Transverse colon (tissue), 4 donors: Measurements from ENCODE around the gene PYGL. TPM values are rescaled to one million over a fixed set of nuclear protein-coding genes. Genes with fewer than 3 reads are reported as not detected.

ENCODE experiments used
- DNase-seq: peaks from one replicate; pipeline ENCODE4 v3.0.0-alpha.2; 2019
- H3K27ac ChIP-seq, 4 donors: fragments of 200-600 bp; sonication (generic); 2 replicates each; pipeline ENCODE4 v1.5.1; 2016 to 2018; ENCODE audit warnings: inconsistent platforms in 4 of 4
- H3K27me3 ChIP-seq: fragments of 200-600 bp; sonication (generic); 2 replicates; pipeline ENCODE4 v1.5.1; 2017; ENCODE audit warnings: inconsistent platforms
- H3K36me3 ChIP-seq, 4 donors: fragments of 200-600 bp; sonication (generic); 2 replicates each; pipeline ENCODE4 v1.5.1; 2017 to 2019; ENCODE audit warnings: inconsistent platforms in 4 of 4
- H3K4me1 ChIP-seq, 4 donors: fragments of 200-600 bp; sonication (generic); 2 replicates each; pipeline ENCODE4 v1.5.1; 2017 to 2020; ENCODE audit warnings: inconsistent platforms in 4 of 4
- H3K4me3 ChIP-seq, 4 donors: fragments of 200-600 bp; sonication (generic); 1 replicate in 1 of 4; 2 replicates in 3 of 4; pipeline versions ENCODE4 v1.5.1 to v1.6.1; 2017 to 2019; ENCODE audit warnings: inconsistent platforms in 4 of 4
- H3K9me3 ChIP-seq, 2 donors: fragments of 200-600 bp; sonication (generic); 2 replicates each; pipeline ENCODE4 v1.5.1; 2017 to 2019; ENCODE audit warnings: inconsistent platforms in 2 of 2
- EP300 ChIP-seq: sonication (generic); formaldehyde crosslinking; IDR thresholded peaks from one replicate; pipeline ENCODE4 v1.6.1; 2017; ENCODE audit warnings: antibody characterized with exemption, low read depth
- POLR2A ChIP-seq: fragments of 450-650 bp; IDR thresholded peaks from one replicate; pipeline ENCODE4 v1.6.1; 2016; ENCODE audit warnings: antibody characterized with exemption, mild to moderate bottlenecking, moderate library complexity
- POLR2AphosphoS5 ChIP-seq, 3 donors: sonication (generic); formaldehyde crosslinking; IDR thresholded peaks; one replicate each; pipeline ENCODE4 v1.6.1; 2016; ENCODE audit warnings: antibody characterized with exemption in 3 of 3
- WGBS, 2 donors: methylation state at CpG; one replicate each; pipeline ENCODE4 v1.1.5; 2018; ENCODE audit warnings: low coverage in 1 of 2; 5-methylcytosine and 5-hydroxymethylcytosine counted together
- in situ Hi-C, 4 donors: fragments of 200-750 bp; cut with MboI; loops; one replicate each; pipeline versions ENCODE4 v1.15.0 to v1.15.1; 2017; ENCODE audit warnings: low sequenced_read_pairs in 3 of 4, low pct_ligation_motif_present in 1 of 4, low pct_unique_long_range_greater_than_20kb in 1 of 4
- intact Hi-C: fragments of 100-400 bp; cut with DNase I; formaldehyde crosslinking; loops from one replicate; pipeline ENCODE4 v1.15.1; 2023; ENCODE audit warnings: low total_unique reads
- total RNA-seq, 4 donors: library from RNA; depleted of rRNA; stranded (reverse); fragments of >200 nt; gene quantifications; one replicate each; pipeline ENCODE4 v1.1.0, GENCODE V29; 2016
- TF ChIP-seq, protein P1 (sequence below), 5 experiments: fragments of 200-600 bp in 3 of 5; fragments of 450-650 bp in 2 of 5; sonication (generic) in 3 of 5; IDR thresholded peaks; 1 replicate in 2 of 5; 2 replicates in 3 of 5; pipeline ENCODE4 v1.5.1; 2016 to 2017; ENCODE audit warnings: antibody characterized with exemption in 5 of 5, inconsistent platforms in 3 of 5, mild to moderate bottlenecking in 2 of 5, moderate library complexity in 1 of 5

The PYGL gene
- total RNA-seq, 4 donors from 2014 or later, result 10.8 to 51.8 (median 26.0) TPM

DNA sequence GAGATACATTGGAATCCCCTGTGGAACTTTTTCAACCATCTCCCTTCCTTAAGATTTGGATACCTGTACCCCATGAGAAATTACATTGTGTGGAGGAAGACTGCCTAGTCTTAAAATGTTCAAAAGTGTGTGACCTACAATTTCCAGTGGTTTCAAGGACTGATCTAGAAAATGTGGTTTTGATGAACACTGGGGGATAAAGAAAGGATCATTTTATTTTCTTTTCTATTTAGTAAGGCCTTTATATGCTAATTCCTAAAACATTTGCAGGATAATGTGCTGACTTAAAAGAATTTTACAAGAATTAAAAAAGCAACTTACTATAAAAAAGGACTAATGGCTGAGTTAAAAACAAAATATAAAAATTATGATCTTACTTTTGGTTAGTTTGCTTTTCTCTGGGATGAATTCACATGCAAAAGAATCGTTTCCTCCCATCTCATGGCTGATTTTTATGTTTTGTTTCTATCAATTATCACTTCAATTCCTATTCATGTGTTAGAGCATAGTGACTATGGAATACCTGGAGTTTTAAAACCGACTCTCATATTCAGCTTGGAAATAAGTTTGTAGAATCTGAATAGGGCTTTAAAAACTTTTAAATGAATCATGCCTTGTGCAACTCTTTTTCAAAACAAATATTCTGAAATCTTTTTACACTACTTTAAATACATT is 39.9 kb upstream of the PYGL start:
- intact Hi-C loops (no loop called here), in situ Hi-C loops (no loop called here)
- no peak for TF ChIP-seq POLR2AphosphoS5 (IDR thresholded peaks at IDR 0.05)
- no peak for TF ChIP-seq POLR2A
- TF ChIP-seq EP300, result no peak
- TF ChIP-seq, protein P1, sequence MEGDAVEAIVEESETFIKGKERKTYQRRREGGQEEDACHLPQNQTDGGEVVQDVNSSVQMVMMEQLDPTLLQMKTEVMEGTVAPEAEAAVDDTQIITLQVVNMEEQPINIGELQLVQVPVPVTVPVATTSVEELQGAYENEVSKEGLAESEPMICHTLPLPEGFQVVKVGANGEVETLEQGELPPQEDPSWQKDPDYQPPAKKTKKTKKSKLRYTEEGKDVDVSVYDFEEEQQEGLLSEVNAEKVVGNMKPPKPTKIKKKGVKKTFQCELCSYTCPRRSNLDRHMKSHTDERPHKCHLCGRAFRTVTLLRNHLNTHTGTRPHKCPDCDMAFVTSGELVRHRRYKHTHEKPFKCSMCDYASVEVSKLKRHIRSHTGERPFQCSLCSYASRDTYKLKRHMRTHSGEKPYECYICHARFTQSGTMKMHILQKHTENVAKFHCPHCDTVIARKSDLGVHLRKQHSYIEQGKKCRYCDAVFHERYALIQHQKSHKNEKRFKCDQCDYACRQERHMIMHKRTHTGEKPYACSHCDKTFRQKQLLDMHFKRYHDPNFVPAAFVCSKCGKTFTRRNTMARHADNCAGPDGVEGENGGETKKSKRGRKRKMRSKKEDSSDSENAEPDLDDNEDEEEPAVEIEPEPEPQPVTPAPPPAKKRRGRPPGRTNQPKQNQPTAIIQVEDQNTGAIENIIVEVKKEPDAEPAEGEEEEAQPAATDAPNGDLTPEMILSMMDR (IDR thresholded peaks at IDR 0.05), result no peak
- DNase-seq, result no peak
- H3K36me3 ChIP-seq, result no peaks in the 10 kb centered on the region
- WGBS, 2 donors, result 77 to 79% methylated on average over 2 of the region's 2 CpGs
- no peaks in the 10 kb centered on the region for H3K27me3 ChIP-seq
- H3K4me1 ChIP-seq, result no peaks in the 10 kb centered on the region
- no peak overlapping the region for H3K4me3 ChIP-seq
- H3K9me3 ChIP-seq, result no peaks in the 10 kb centered on the region
- H3K27ac ChIP-seq, result no peak overlapping the region

DNA sequence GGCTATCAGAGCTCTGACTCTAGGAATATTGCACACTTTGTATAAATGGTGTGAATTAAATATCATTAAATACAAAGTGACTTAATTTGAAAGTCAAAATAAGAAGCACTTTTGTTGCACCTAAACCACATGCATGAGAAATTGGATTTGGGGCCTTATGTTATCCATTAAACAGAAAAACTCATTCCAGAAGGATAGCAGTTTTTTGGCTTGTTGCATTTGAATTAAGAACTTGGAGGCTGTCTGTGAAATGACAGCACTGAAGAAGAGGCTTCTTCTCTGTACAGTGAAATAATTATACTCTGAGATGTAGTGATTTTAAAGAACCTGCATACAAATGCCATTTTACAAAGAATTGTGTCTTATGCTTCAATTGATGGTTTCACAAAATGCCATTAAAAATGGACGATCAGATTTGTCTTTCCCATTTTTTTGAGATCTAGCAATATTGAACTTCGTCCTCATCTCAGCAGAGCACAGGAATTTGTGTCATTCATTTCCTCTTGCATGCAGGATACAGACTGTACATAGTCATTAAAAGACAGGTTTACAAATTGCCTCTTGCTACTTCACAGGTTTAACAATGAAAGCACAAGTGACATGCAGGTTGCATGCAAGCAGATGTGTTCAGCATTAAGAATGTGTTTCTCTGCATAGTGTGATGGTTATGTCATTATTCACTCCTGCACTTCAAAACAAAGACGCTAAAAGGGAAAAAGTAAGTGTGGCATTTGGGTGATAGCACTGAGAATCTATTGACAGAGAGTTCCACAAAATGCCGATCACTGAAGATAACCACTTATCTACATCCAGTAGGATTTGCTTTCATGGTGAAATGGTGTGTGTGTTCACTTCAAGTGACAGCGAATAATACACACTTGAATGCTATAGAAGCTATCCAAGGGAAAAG is 35.9 kb upstream of the PYGL start:
- WGBS, 2 donors, result 56 to 70% methylated on average over 5 of the region's 5 CpGs
- TF ChIP-seq POLR2AphosphoS5 (IDR thresholded peaks at IDR 0.05), result no peak
- no peak for TF ChIP-seq EP300
- no peak for TF ChIP-seq POLR2A
- TF ChIP-seq, protein P1 (IDR thresholded peaks at IDR 0.05), result no peak
- no peak for DNase-seq
- Histone ChIP-seq H3K36me3 (no peaks in the 10 kb centered on the region), H3K9me3 (no peaks in the 10 kb centered on the region), H3K4me3 (no peak overlapping the region), H3K4me1 (no peaks in the 10 kb centered on the region), H3K27me3 (no peaks in the 10 kb centered on the region), H3K27ac (no peak overlapping the region)
- intact Hi-C loops (no loop called here), in situ Hi-C loops (no loop called here)

GRCh38 chr14:50978888-50979287 is 34.6 kb upstream of the PYGL start:
- intact Hi-C loops (no loop called here), in situ Hi-C loops (no loop called here)
- TF ChIP-seq POLR2A (no peak), EP300 (no peak), POLR2AphosphoS5 (IDR thresholded peaks at IDR 0.05) (no peak)
- TF ChIP-seq, protein P1 (IDR thresholded peaks at IDR 0.05), result no peak
- DNase-seq, result no peak
- Histone ChIP-seq H3K36me3 (no peaks in the 10 kb centered on the region), H3K4me3 (no peak overlapping the region), H3K4me1 (no peaks in the 10 kb centered on the region), H3K9me3 (no peaks in the 10 kb centered on the region), H3K27me3 (no peaks in the 10 kb centered on the region), H3K27ac (no peak overlapping the region)
- WGBS, 2 donors, result 79 to 80% methylated on average over 4 of the region's 4 CpGs

GRCh38 chr14:50978529-50978871 is 34.2 kb upstream of the PYGL start:
- in situ Hi-C loops, result no loop called here
- Histone ChIP-seq H3K9me3 (no peaks in the 10 kb centered on the region), H3K36me3 (no peaks in the 10 kb centered on the region), H3K4me1 (no peaks in the 10 kb centered on the region), H3K4me3 (no peak overlapping the region), H3K27ac (no peak overlapping the region), H3K27me3 (no peaks in the 10 kb centered on the region)
- 96 to 98% methylated on average over 3 of the region's 3 CpGs for WGBS, 2 donors
- no peak for DNase-seq
- intact Hi-C loops, result no loop called here
- TF ChIP-seq, protein P1 (IDR thresholded peaks at IDR 0.05), result no peak
- TF ChIP-seq POLR2A (no peak), POLR2AphosphoS5 (IDR thresholded peaks at IDR 0.05) (no peak), EP300 (no peak)
